ENCODE measurements around the gene ESYT2.

ESYT2 gene

DNA sequence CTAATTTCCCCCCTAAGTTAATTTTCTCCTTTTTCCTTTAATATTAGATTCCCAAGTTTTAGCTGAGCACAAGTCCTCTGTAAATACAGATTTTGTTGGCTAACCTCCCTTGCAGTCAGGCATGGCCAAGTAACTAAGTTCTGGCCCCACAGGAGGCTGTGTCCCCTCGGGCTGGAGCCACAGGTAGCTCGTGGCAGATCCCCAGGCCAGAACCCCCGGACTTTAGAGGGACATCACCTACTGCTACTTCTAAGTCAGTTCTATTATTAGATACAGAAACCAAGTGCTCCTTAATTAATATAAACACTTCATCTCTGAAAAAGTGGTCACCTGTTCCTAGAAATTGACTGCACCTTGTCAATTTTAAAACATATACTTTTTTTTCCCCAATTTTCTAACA lies 78.6 kb downstream of the ESYT2 start:
- FAIRE-seq (no peak), DNase-seq (ENCODE audit: extremely low spot score, insufficient read length, low read depth) (no peak)

DNA sequence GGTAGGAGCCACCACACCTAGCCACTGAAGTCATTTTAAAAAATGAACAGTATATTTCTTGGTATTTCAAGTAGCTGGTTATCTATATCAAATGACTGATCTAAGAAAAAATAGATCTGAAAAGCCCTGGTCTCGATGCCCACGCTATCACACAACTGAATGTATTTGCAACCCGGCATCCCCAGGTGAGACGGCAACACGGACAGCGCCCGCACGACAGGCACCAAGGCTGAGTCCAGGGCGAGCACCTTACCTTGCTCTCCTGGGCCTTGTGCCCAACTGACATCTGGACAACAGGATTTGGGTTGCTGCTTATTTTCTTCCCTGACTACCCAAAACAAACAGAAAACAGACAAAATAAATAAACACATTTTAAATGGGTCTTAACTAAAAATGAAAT lies 79.9 kb downstream of the ESYT2 start:
- no peak for FAIRE-seq

GRCh38 chr7:158748335-158748734 lies 81.0 kb downstream of the ESYT2 start:
- DNase-seq (ENCODE audit: extremely low spot score, insufficient read length, low read depth), result no peak

More for the DNA sequence above, 79.9 kb downstream of the ESYT2 start:
- no peak for DNase-seq (ENCODE audit: extremely low spot score, insufficient read length, low read depth)

GRCh38 chr7:158747408-158747807 lies 81.9 kb downstream of the ESYT2 start:
- FAIRE-seq, result no peak

More at GRCh38 chr7:158748335-158748734, 81.0 kb downstream of the ESYT2 start:
- FAIRE-seq, result no peak

DNA sequence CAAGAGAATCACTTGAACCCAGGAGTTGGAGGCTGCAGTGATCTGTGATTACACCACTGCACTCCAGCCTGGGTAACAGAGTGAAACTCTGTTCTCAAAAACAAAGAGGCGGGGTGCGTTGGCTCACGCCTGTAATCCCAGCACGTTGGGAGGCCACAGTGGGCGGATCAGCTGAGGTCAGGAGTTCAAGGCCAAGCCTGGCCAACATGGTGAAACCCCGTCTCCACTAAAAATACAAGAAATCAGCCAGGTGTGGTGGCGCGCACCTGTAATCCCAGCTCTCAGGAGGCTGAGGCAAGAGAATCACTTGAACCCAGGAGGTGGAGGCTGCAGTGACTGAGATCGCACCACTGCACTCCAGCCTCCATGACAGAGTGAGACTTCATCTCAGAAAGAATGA lies 82.4 kb downstream of the ESYT2 start:
- FAIRE-seq, result no peak
- DNase-seq (ENCODE audit: extremely low spot score, insufficient read length, low read depth), result no peak

More at GRCh38 chr7:158747408-158747807, 81.9 kb downstream of the ESYT2 start:
- no peak for DNase-seq (ENCODE audit: extremely low spot score, insufficient read length, low read depth)

GRCh38 chr7:158745057-158745715 lies 84.1 kb downstream of the ESYT2 start:
- DNase-seq (ENCODE audit: extremely low spot score, insufficient read length, low read depth), result no peak
- peak; percentile 9 for FAIRE-seq

DNA sequence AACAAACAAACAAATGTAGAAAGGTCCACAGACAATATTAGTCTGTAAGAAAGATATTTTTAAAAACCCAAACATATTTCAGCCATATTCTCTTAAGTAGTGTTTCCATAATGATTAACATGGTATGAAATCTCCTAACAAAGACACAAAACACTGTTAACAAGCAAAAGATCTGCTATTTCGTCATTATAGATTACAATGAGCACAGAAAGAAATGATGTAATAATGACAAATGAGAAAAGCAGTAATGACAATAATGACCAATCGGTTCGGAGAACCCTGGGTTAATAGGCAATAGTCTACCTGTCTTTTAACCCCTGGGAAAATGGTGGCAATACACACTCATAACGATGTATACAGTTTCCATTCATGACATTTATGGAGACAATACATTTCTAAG lies 85.2 kb downstream of the ESYT2 start:
- DNase-seq (ENCODE audit: extremely low spot score, insufficient read length, low read depth) (no peak), FAIRE-seq (no peak)

DNA sequence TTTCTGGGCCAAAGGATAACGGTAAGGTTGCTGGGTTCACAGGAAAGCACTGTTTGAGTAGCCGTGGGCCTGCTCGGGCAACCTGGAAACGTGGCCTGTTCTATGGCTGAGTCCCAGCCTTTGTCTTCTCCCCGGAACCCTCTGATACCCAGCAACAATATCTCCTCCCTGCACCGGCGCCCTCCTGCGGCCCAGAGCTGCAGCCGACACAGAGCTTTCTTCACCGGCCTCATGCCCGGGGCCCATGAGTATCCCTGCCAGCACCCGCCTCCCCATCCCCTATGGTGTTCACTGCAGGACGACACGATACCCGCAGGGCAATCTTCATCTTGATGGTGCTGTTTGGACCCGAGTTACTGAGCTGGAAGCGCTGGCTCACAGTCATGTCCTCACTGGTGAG lies 86.1 kb downstream of the ESYT2 start:
- FAIRE-seq (no peak), DNase-seq (ENCODE audit: extremely low spot score, insufficient read length, low read depth) (no peak)

DNA sequence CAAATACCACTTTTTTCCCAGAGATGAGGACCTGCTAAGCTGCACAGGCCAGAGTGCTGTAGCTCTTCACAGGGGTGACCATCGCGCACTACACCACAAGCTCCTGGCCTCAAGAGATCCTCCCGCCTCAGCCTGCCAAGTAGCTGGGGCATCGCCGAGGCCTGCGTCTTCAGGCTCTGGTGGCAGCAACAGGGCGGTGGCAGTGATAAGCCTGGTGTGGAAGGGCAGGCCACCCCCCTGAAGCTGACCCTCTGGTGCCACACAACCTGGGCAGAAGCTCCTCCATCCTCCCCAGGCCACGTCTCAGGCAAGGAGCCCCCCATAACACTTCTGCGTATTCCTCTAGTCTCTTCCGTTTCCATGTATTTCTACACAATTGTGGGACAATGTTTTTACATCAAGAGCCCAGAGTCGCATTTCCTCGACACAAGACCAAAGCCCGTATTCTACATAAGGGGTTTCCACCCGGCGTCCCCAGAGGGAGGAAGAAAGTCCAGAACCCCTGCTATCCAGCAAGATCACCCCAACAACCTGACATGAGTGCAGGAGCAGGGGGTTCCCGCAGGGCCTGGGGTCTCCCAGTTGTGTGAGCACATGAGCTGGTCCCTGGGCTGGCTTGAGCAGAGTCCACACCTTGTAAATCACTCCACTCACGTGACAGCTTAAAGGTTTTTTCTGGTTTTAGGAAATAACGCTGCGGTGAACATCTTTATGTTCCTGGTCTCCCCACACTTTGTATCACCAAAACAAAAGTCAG lies 87.1 kb downstream of the ESYT2 start:
- no peak for DNase-seq (ENCODE audit: extremely low spot score, insufficient read length, low read depth)
- no peak for FAIRE-seq

DNA sequence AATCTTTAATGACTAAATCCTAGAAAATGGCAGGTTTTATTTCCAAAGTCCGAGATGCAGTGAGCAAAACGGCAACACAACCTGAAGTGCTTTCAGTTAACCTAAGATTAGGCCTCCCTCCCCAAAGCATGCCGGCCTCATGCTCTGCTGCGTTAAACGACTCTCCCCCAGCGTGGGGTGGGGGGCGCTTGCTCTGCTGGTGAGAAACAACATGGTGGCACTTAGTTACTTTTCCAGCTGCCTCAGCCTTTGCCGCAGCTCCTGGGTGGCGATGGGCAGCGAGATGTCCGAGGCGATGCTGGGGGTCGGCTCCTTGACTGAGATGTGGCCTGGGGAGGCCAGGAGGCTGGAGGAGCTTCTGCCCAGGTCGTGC lies 88.0 kb downstream of the ESYT2 start:
- FAIRE-seq (no peak), DNase-seq (ENCODE audit: extremely low spot score, insufficient read length, low read depth) (no peak)

- DNase-seq (ENCODE audit: extremely low spot score, insufficient read length, low read depth) (no peak), FAIRE-seq (no peak)
Measured at GRCh38 chr7:158740657-158741293, 88.5 kb downstream of the ESYT2 start.

DNA sequence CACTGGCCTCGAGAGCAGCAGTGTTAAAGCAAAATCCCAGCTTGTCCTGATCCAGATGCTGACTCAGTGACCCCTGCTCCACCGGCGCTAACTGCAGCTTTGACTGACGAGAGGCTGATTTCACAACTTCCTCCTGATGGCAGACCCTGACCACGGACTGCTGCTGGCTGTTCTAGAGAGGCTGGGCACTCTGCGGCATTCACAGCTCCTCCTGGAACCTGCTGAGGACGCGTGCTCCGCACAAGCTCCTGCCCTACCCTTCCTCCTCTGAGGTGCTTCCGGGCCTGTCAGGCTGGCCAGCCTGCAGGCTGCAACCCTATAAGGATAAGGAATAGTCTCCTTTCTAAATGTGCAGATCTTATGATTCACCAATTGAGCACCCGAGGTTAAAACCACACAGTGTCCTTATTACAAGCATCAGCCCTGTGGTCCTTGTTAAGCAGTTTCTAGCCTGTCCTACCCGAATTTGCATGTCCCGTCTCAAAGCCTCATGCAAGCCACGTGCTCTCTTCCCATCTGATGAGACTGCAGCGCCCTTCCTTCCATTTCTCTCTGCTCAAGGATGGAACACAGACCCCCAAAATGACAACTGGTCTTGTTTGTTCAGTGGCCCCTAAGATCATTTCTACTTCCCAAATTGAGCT lies 89.2 kb downstream of the ESYT2 start:
- DNase-seq (ENCODE audit: extremely low spot score, insufficient read length, low read depth), result no peak
- no peak for FAIRE-seq

DNA sequence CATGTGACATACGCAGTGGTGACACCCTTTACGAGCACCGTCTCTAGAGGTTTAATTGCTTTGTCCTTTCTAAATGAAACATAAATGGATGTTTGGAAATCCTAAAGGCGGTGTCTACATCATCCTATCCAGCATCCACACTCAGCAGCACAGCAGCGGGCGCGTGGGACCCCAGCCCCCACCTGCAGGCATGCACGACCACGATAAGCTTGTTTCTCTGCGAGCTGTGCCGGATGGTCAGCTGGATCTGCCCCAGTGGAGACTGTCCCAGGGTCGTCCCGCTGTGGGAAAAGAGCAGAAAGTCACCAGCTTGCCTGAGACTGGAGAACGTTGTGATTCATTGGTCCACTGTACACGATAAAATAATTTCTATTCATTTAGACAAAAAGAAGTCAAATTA lies 90.5 kb downstream of the ESYT2 start:
- DNase-seq (ENCODE audit: extremely low spot score, insufficient read length, low read depth) (no peak), FAIRE-seq (no peak)

DNA sequence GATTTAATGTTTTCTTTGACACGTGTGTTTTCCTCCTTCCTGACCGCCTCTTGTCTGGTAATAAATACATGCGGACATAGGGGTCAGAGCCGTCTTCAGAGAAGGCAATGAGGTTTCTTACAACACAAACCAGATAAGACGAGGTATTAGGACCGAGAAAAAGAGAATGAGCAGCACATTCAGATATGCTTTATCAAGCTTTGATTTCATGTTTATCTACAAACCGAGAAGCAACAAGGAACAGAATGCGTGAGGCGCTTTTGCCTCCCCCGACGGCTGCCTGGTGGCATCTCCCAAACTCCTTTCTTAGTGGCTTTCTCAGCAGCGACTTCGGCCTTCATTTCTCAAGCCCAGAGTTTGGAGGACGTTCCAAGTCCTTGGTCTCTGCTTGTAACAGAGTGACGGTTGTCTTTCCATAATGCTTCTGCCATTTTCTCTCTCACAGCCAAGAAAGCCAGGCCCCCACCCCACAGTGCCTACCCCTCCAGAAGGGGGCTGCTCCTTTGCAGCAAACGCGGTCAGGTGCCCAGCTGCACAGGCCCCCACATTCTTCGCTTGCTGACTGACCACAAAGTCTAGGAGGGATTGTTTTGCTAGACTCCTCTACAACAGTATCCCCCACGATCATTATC lies 92.1 kb downstream of the ESYT2 start:
- FAIRE-seq (no peak), DNase-seq (ENCODE audit: extremely low spot score, insufficient read length, low read depth) (no peak)

- DNase-seq (ENCODE audit: extremely low spot score, insufficient read length, low read depth) (no peak), FAIRE-seq (no peak)
Measured at GRCh38 chr7:158735935-158736334, 93.4 kb downstream of the ESYT2 start.

GRCh38 chr7:158734861-158735260 lies 94.4 kb downstream of the ESYT2 start:
- no peak for DNase-seq (ENCODE audit: extremely low spot score, insufficient read length, low read depth)
- FAIRE-seq, result no peak

GRCh38 chr7:158733775-158734494 lies 95.4 kb downstream of the ESYT2 start:
- no peak for FAIRE-seq

GRCh38 chr7:158733220-158733519 lies 96.1 kb downstream of the ESYT2 start:
- DNase-seq (ENCODE audit: extremely low spot score, insufficient read length, low read depth) (no peak), FAIRE-seq (no peak)

More at GRCh38 chr7:158733775-158734494, 95.4 kb downstream of the ESYT2 start:
- DNase-seq (ENCODE audit: extremely low spot score, insufficient read length, low read depth), result no peak

- FAIRE-seq, result no peak
- DNase-seq (ENCODE audit: extremely low spot score, insufficient read length, low read depth), result no peak
Measured at GRCh38 chr7:158732494-158733219, 96.7 kb downstream of the ESYT2 start.
